Left ventricle myocardium inferior (tissue), 1 donor: Measurements from ENCODE around the gene DAZAP1. TPM values are rescaled to one million over a fixed set of nuclear protein-coding genes. Genes with fewer than 3 reads are reported as not detected.

Experiments used
- DNase-seq: peaks from one replicate; pipeline ENCODE4 v3.0.0-alpha.2; 2020
- H3K27ac ChIP-seq: fragments of 200-600 bp; replicated peaks from 2 replicates; pipeline ENCODE4 v1.8.0; 2021
- H3K27me3 ChIP-seq: fragments of 200-600 bp; 2 replicates; pipeline ENCODE4 v1.8.0; 2021; ENCODE audit warnings: low read depth
- H3K36me3 ChIP-seq: fragments of 200-600 bp; 2 replicates; pipeline ENCODE4 v1.8.0; 2021
- H3K4me1 ChIP-seq: fragments of 200-600 bp; 2 replicates; pipeline ENCODE4 v1.8.0; 2021
- H3K4me3 ChIP-seq: fragments of 200-600 bp; 2 replicates; pipeline ENCODE4 v1.8.0; 2021; ENCODE audit warnings: mild to moderate bottlenecking, moderate library complexity
- H3K9me3 ChIP-seq: fragments of 200-600 bp; replicated peaks from 2 replicates; pipeline ENCODE4 v1.8.0; 2021
- CTCF ChIP-seq: fragments of 200-600 bp; IDR thresholded peaks from 2 replicates; pipeline ENCODE4 v1.8.0; 2021; ENCODE audit warnings: antibody characterized with exemption, mild to moderate bottlenecking, borderline replicate concordance
- intact Hi-C: fragments of 100-400 bp; cut with micrococcal nuclease; formaldehyde crosslinking; loops from one replicate; pipeline ENCODE4 v1.11.0; 2022
- total RNA-seq: library from RNA; stranded (reverse); fragmentation: NEBNext Ultra II Directional; extraction: Animal tissue kit (Norgen Biotek cat#: 25700); gene quantifications from one replicate; pipeline ENCODE4 v1.2.1, GENCODE V29; 2021
- donor health status: DM: no; HTN: yes; CAD: no; lungs with severe emphysema.

Gene DAZAP1
- total RNA-seq, 1 donor from 2014 or later: 81.8 TPM

- no peak for TF ChIP-seq CTCF
Measured at GRCh38 chr19:1430246-1430645, 22.9 kb downstream of the DAZAP1 start.

DNA sequence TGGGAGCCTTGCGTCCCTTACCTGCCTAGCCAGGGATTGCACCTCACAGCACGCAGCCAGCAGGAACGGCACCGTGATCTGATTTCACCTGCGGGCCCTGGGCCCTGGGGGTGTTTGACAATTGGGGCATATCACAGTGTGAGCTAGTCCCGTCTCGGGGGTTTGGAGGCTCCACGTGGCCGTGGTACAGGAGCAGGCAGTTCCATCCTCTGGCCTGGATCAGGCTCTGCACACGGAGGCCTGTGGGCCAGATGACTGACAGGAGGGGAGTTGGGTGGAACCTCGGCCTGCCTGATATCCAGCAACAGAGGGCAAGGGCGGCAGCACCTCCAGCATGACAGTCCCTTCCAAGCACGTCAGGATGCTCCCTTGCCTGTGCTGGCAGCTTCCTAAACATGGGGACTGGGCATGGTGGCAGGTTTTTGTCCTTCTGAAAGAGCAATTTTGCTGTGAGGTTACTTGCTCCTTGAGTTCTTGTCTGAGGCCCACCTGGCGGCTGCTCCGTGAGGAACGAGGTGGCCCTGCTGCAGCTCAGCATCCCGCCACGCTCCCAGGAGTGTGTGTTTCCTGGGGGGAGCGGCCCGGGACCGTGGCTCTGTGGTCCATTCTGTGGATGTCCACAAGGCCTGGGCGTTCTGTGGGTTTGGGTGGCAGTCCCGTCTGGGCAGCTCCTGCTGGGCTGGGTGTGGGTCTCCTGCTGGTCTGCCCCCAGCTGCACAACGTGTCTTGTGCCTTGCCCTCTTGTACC is 24.5 kb downstream of the DAZAP1 start:
- H3K27me3 ChIP-seq: no peaks in the 10 kb centered on the region
- no peak for DNase-seq
- H3K4me3 ChIP-seq: no peak overlapping the region
- intact Hi-C loops: no loop called here
- TF ChIP-seq CTCF: no peak
- no peak overlapping the region for H3K27ac ChIP-seq
- peaks cover 31% of the 10 kb centered on the region for H3K4me1 ChIP-seq
- no peaks in the 10 kb centered on the region for H3K9me3 ChIP-seq
- peaks cover 88% of the 10 kb centered on the region for H3K36me3 ChIP-seq

More at GRCh38 chr19:1430246-1430645, 22.9 kb downstream of the DAZAP1 start:
- DNase-seq: no peak
- H3K4me3 ChIP-seq: no peak overlapping the region
- peaks cover 91% of the 10 kb centered on the region for H3K36me3 ChIP-seq
- peaks cover 40% of the 10 kb centered on the region for H3K4me1 ChIP-seq
- intact Hi-C loops: no loop called here
- H3K27me3 ChIP-seq: no peaks in the 10 kb centered on the region
- peak overlapping the region; percentile 84 for H3K27ac ChIP-seq
- no peaks in the 10 kb centered on the region for H3K9me3 ChIP-seq

GRCh38 chr19:1432507-1432887 is 25.1 kb downstream of the DAZAP1 start:
- intact Hi-C loops: no loop called here
- peaks cover 82% of the 10 kb centered on the region for H3K36me3 ChIP-seq
- no peak for DNase-seq
- no peak overlapping the region for H3K4me3 ChIP-seq
- no peaks in the 10 kb centered on the region for H3K27me3 ChIP-seq
- H3K4me1 ChIP-seq: peaks cover 26% of the 10 kb centered on the region
- no peak for TF ChIP-seq CTCF
- H3K9me3 ChIP-seq: no peaks in the 10 kb centered on the region
- no peak overlapping the region for H3K27ac ChIP-seq

DNA sequence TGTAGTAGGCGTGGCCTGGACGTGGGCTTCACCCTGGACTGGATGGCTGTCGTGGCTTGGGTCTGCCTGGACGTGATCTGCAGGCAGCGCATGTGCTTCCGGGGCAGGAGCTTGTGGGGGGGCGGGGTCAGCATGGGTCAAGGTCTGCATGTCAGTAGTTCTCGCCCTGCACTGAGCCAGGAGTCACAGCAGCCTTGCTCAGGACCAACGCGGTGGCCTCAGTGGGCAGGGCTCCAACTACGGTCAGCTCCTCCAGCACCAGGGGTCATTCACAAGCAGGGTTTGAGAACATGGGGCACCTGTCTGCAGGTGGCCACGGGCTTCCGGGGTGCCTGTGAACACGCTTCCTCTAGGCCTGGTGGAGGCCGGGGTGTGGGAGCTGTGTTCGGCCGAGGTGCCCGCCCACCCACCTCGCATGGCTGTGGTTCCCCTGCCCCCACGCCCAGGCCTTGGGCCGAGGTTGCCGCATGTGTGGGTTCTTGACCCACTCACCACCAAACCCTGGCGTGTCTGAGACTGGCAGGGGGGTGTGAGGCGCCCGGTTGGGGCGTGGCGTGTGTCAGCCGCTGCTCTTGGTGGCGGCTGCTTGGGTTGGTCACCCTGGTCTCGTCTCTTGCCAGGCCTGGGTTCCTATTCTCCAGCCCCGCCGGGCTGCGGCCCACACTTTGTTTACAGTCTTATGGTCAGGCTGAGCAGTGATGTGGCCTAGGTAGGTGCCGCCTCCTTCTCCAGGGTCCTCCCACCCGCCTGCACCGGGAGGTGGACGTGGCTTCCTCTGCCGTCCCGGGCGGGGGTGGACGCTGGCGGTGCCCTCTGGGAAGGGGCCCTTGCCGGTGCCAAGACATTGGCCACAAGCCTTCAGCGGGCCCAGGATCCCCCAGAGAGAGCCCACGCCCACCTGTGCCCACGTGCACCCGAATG is 26.0 kb downstream of the DAZAP1 start:
- no peaks in the 10 kb centered on the region for H3K9me3 ChIP-seq
- intact Hi-C loops: no loop called here
- no peak overlapping the region for H3K27ac ChIP-seq
- peaks cover 73% of the 10 kb centered on the region for H3K36me3 ChIP-seq
- TF ChIP-seq CTCF: no peak
- no peak for DNase-seq
- H3K4me3 ChIP-seq: no peak overlapping the region
- H3K4me1 ChIP-seq: peaks cover 33% of the 10 kb centered on the region
- H3K27me3 ChIP-seq: no peaks in the 10 kb centered on the region

GRCh38 chr19:1434040-1434366 is 26.6 kb downstream of the DAZAP1 start:
- peaks cover 67% of the 10 kb centered on the region for H3K36me3 ChIP-seq
- intact Hi-C loops: no loop called here

More at GRCh38 chr19:1434040-1434366, 26.6 kb downstream of the DAZAP1 start:
- H3K27me3 ChIP-seq: no peaks in the 10 kb centered on the region
- H3K9me3 ChIP-seq: no peaks in the 10 kb centered on the region
- peaks cover 34% of the 10 kb centered on the region for H3K4me1 ChIP-seq
- no peak overlapping the region for H3K27ac ChIP-seq
- no peak for DNase-seq
- H3K4me3 ChIP-seq: no peak overlapping the region
- no peak for TF ChIP-seq CTCF
